ENCODE results near the gene PRXL2A.

The PRXL2A gene

DNA sequence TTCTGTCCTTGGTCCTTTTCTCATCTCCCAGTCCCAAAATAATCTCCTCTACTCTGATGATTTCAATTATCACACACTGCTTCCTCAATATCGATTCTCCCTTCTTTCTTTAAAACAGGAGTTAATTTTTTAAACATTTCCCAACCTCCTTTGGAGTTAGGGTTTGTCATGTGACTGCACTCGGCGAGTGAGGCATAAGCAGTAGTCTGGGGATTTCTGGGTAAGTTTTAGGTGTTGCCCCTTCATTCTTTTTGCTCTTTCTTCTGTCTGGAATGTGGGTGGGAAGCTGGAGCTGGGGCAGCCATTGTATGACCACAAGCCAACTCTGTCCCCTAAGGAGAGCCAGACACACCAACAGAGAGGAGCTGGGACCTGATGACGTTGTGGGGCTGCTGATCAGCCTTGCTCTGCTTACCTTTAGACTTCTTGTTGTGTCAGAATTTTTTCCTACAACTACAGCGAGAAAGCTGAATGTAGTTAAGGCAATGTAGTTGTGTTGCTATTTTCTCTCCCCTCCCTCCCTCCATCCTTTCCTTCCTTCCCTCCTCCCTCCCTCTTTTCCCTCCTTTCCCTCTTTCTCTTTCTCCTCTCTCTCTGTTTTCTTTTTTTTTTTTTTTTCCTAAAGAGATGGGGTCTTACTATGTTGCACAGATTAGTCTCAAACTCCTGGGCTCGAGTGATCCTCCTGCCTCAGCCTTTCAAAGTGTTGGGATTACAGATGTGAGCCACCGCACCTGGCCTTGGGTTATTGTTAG, 39.3 kb downstream of the PRXL2A start:
- DNase-seq, result no peak

GRCh38 chr10:80448209-80448942, 40.0 kb downstream of the PRXL2A start:
- no peak for DNase-seq

GRCh38 chr10:80449520-80449919, 41.2 kb downstream of the PRXL2A start:
- no peak for DNase-seq

DNA sequence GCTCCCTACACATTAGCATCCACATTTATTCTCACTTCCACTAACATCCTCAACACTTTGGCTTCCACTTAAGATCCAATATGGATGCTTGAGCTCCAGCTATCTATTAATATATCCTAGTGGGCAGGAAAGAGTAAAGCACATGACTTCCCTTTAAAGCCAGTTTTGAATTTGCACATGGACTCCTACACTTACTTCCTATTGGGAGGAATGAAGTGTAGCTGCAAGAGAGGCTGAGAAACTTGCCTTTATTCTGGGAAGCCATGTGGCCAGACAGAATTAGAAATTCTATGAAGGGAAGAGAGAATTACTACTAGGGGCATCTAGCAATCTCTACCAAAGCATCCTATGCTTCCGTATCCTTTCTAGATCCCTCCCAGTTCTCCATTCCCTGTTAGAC, 42.8 kb downstream of the PRXL2A start:
- no peak for DNase-seq

DNA sequence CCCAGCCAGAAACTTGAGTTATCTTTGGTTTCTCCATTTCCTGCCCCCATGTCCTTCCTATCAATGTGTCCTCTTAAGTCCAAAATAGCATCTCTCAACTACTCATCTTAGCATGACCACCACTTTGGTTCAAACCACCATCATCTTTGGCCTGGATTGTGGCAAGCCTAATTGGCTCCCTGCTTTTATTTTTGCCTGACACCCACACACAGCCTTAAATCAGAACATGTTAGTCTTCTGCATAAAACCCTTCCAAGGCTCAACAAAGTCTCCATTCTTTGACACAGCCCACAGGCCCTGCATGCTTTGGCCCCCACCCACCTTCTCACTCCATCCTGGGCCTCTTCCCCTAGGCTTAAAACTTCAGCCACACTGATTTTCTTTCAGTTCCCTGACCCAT, 43.7 kb downstream of the PRXL2A start:
- DNase-seq, result no peak

DNA sequence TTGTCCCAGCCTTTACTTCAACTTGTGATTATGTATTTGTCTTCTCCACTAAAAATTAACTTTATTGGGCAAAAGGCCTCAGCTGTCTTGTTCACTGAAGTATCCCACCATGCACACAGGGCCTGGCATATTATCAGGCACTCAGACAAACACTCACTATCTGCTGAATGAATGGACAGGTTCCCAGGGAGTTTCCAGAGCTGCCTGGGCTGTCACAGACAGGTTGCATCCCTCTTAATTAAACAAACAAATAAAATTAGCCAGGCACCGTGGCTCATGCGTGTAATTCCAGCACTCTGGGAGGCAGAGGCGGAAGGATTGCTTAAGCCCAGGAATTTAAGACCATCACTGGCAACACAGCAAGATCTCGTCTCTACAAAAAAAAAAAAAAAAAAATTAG, 44.3 kb downstream of the PRXL2A start:
- no peak for DNase-seq

DNA sequence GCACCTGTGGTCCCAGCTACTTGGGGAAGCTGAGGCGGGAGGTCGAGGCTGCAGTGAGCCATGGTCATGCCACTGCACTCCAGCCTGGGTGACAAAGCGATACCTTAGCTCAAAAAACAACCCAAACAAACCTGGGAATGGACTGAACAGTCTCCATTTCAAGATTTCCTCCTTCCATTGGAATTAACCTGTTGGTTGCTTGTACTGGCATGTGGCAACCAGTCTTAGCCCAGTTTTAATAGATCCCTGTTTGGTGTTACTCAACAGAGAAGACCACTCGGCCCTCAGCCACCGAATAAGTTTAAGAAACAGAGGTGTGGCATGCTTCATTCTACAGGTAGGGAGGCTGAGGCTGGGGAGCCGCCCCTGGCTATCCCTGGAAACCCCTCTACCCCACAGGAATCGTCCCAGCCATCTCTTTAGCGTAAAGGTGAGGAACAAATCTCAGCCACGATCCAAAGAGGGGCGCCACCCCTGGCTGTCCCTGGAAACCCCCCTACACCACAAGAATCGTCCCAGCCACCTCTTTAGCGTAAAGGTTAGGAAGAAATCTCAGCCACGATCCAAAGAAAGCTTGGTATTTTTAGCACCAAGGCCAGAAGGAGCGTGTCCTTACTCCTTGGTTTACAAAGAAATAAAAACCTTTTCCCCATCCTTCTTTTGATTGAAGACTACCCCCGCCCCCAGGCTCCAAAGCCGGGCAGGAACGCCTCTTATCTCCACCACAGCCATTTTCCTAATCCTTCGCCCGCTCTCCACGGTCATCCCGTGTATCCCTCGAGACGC, 44.9 kb downstream of the PRXL2A start:
- DNase-seq, result no peak

GRCh38 chr10:80453842-80454512, 45.6 kb downstream of the PRXL2A start, which contains the start of gene TSPAN14:
TSS of gene TSPAN14 (plus strand) at chr10:80454310. CDS start at chr10:80489234, 34,924 bp downstream.
- peak; percentile 8 for DNase-seq

- DNase-seq, result no peak
Measured at GRCh38 chr10:80454513-80455460, 46.4 kb downstream of the PRXL2A start.

DNA sequence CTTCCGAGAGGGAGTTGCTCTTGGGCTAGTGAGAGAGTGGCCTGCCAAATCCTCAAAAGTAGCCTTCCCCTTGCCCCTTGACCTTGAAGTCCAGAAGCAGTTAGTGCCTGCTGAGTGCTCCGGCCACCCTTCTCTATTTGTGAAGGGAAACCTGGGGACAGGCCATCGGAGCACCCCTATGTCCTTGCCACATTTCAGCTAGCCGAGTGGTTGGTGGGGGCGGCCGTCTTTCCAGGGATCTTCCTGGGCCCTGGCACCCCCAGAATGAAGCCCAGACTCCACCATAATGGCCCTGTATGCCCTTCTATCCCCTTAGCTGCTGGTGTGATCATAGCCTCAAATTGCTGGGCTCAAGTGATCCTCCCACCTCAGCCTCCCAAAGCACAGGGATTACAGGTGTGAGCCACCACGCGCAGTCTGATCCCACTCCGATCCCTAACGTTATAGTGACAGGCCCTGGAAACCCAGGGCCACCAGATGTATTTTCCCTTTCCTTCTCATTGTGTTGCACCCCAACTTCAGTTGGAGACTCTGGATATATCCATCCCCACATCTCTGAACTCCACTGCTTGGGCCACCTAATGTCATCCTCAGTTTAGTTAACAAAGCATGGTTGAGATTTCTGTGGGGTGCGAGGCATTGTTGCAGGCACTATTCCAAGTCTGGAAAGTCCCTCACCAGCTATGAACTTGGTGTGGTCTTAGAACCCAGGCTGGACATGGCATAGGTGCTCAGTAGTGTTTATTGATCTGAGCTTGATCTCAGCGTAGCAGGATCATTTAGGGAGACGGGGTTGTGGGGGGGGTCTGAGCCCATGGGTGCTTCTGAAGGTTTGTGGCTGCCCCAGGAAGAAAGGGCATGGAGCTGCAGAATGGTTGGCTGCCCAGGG, 47.4 kb downstream of the PRXL2A start:
- DNase-seq, result no peak

DNA sequence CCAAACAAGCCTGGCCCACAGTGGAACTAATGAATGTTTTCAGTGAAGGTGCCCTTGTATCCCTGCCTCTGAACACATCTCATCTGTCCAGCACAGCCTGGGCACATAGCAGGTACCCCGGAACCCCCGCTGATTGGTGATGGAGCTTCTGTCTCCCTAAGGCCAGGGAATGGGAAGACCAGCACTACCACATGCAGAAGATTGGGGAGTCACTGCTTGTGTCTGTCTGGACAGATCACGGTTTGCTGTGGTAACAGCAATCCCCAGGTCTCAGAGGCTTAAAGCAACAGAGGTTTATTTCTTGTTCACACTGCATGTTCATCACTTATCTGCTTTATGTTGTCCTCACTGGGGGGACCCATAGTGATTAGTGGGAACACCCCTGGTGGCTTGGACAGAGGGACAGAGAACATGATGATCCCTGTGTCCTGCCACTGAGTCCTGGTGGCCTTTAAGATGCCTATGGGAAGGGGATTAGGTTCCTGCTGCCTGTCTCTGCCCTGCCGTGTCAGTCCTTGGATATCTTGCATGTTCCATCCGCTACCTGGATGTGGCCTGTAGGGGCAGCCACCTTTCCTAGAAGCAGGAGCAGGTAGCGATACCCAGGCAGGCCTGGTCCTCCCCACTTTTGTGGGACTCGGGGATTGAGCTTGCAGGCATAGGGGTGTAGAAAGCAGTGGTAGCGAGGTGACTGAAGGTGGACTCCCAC, 49.4 kb downstream of the PRXL2A start:
- no peak for DNase-seq

- no peak for DNase-seq
Measured at GRCh38 chr10:80458263-80458625, 49.9 kb downstream of the PRXL2A start.

DNA sequence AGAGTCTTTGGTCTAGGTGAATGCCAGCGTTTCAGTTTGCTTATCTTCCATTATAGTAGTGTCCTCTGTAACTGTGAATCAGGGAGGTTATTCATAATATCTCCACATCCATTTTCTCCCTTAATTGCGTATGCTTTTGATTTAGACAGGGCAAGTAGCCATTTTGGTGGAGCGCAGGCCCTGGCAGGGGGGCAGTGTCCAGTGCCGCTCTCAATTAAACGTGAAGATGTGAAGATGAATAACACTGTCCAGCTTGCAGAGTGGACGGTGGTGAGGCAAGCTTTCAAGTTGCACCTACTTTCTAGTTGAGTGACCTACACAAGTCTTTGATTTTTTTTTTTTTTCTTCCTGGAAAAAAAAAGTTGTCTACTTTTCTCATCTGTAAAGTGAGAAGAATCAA, 50.3 kb downstream of the PRXL2A start:
- DNase-seq, result no peak

DNA sequence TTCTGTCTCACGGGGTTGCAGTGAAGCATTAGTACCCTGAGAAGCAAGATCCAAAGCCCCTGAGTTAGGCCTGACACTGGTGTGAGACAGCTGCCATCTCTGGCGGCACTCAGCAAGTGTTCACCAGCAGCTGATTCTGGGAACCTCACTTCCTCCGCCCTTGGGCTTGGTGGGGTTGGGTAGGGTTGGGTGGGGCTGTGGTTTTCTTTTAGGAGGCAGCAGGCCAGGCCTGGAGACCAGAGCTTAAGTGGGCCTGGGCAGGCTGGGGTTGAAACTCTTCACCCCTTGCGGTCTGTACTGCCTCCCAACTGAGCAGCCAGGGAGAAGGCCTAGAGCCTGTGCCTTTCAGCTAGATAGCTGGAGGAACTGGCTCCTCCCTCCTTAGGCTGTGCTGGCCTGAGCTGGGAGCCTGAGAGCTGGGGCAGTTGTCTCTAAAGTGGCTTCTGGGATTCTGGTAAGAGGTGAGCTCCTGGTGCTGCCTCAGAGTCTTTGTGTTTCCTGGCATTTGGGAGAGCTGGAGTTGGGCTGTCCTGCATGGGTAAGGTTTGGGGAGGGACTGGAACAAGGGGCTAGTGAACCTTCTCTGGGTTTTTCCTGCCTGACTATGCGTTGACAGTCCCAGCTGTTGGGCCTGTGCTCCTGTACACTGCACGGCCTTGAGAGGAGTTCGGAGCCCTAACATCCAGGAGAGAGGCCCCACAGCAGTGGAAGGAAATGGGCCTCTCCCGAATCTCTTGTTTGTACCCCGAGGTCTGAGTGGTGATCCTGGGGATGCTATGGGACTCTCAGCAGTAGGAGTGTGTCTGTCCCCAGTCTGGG, 50.9 kb downstream of the PRXL2A start:
- DNase-seq, result no peak

GRCh38 chr10:80460399-80461207, 52.3 kb downstream of the PRXL2A start:
- DNase-seq, result no peak

GRCh38 chr10:80461208-80462183, 53.1 kb downstream of the PRXL2A start:
- no peak for DNase-seq

Measured in NCI-H1694 (cell line).